T-cell (primary cell): ENCODE measurements around the gene CDHR2. TPM values are rescaled to one million over a fixed set of nuclear protein-coding genes. Genes with fewer than 3 reads are reported as not detected.
"Not testable (repeated sequence)": the region's sequence is repeated elsewhere in the genome, so short reads cannot be mapped to it uniquely, and the experiment has no call there.

Source experiments
- ATAC-seq, 4 experiments: fragments of 200-7000 bp in 3 of 4; fragments of 150-1000 bp in 1 of 4; cut with Tn5 transposase; replicated peaks in 1 of 4; 1 replicate in 3 of 4; 2 replicates in 1 of 4; pipeline ENCODE4 v1.10.0; 2021; ENCODE audit warnings: moderate library complexity in 3 of 4, mild to moderate bottlenecking in 2 of 4, moderate number of reproducible peaks in 1 of 4
- CTCF ChIA-PET, 2 donors: fragments of 300-600 bp; sonication (Branson Sonifier 250); formaldehyde crosslinking; loops; one replicate each; lab custom pipeline; 2022; ENCODE audit warnings: antibody characterized with exemption in 2 of 2; lab: Charles Lee
- POLR2A ChIA-PET, 2 donors: fragments of 300-600 bp; sonication (Branson Sonifier 250); formaldehyde crosslinking; loops; one replicate each; lab custom pipeline; 2022; ENCODE audit warnings: antibody characterized with exemption in 2 of 2; lab: Charles Lee
- DNase-seq, 35 experiments: peaks; one replicate each; pipeline versions ENCODE4 v3.0.0 to v3.0.0-alpha.2; 2013 to 2023
- H3K27ac ChIP-seq: one replicate; pipeline ENCODE4 v1.5.1; 2013; ENCODE audit warnings: low read length
- H3K27me3 ChIP-seq, 2 experiments: replicated peaks in 1 of 2; 1 replicate in 1 of 2; 2 replicates in 1 of 2; pipeline versions ENCODE4 v1.6.1 to v1.7.0; 2013; ENCODE audit warnings: low read length in 1 of 2, mixed read lengths in 1 of 2; ENCODE audit not compliant: control insufficient read depth in 2 of 2, insufficient read depth in 2 of 2; ENCODE audit errors: extremely low read depth in 1 of 2
- H3K36me3 ChIP-seq, 2 donors: 1 replicate in 1 of 2; 2 replicates in 1 of 2; pipeline versions ENCODE4 v1.6.1 to v1.7.0; 2013; ENCODE audit warnings: low read length in 1 of 2; ENCODE audit not compliant: control insufficient read depth in 2 of 2, insufficient read depth in 1 of 2; ENCODE audit errors: extremely low read depth in 1 of 2
- H3K4me1 ChIP-seq, 2 experiments: 1 replicate in 1 of 2; 2 replicates in 1 of 2; pipeline versions ENCODE4 v1.6.1 to v1.7.0; 2013; ENCODE audit warnings: low read length in 2 of 2, mixed read lengths in 1 of 2; ENCODE audit not compliant: insufficient read depth in 2 of 2, control insufficient read depth in 1 of 2; ENCODE audit errors: extremely low read depth in 1 of 2
- H3K4me3 ChIP-seq, 2 donors: 1 replicate in 1 of 2; 2 replicates in 1 of 2; pipeline versions ENCODE4 v1.5.1 to v1.7.0; 2013; ENCODE audit warnings: mild to moderate bottlenecking in 2 of 2, low read length in 1 of 2, moderate library complexity in 1 of 2; ENCODE audit not compliant: control insufficient read depth in 1 of 2; ENCODE audit errors: extremely low read depth in 1 of 2
- H3K9me3 ChIP-seq: 2 replicates; pipeline ENCODE4 v1.7.0; 2013
- H3K27ac Mint-ChIP-seq, 2 donors: one replicate each; pipeline ENCODE4 v1.8.0; 2020 to 2021; ENCODE audit warnings: mild to moderate bottlenecking in 2 of 2, mixed read lengths in 2 of 2
- H3K27me3 Mint-ChIP-seq, 2 donors: one replicate each; pipeline ENCODE4 v1.8.0; 2021 to 2022; ENCODE audit warnings: mixed read lengths in 2 of 2
- H3K36me3 Mint-ChIP-seq: one replicate; pipeline ENCODE4 v1.8.0; 2021; ENCODE audit warnings: mixed read lengths
- H3K4me1 Mint-ChIP-seq, 3 donors: one replicate each; pipeline ENCODE4 v1.8.0; 2020 to 2022; ENCODE audit warnings: mixed read lengths in 3 of 3, mild to moderate bottlenecking in 1 of 3
- H3K4me3 Mint-ChIP-seq, 3 donors: one replicate each; pipeline ENCODE4 v1.8.0; 2020 to 2022; ENCODE audit warnings: mild to moderate bottlenecking in 3 of 3, mixed read lengths in 3 of 3, moderate library complexity in 3 of 3
- H3K9me3 Mint-ChIP-seq, 3 donors: one replicate each; pipeline ENCODE4 v1.8.0; 2020 to 2022; ENCODE audit warnings: mixed read lengths in 3 of 3
- WGBS: methylation state at CpG from one replicate; pipeline ENCODE4 v1.1.5; 2013; ENCODE audit warnings: missing lambda C conversion rate; ENCODE audit not compliant: insufficient coverage; 5-methylcytosine and 5-hydroxymethylcytosine counted together
- total RNA-seq, 35 experiments: library from RNA in 6 of 35; stranded (reverse) in 6 of 35; fragments of 120-200 nt in 1 of 35; gene quantifications; one replicate each; pipeline versions ENCODE4 v1.2.1 to v1.2.4 and lab custom pipeline; 2013 to 2026

The CDHR2 gene
- total RNA-seq, 5 donors from 2014 or later (not counting 1 experiment from before 2014, with no cell fraction given): 1.6 to 3.1 (median 2.8) TPM

- H3K27ac Mint-ChIP-seq: peak overlapping the region; percentile 75 to 78
- no peaks in the 10 kb centered on the region for H3K36me3 ChIP-seq
- H3K9me3 ChIP-seq: no peaks in the 10 kb centered on the region
- H3K9me3 Mint-ChIP-seq: no peaks in the 10 kb centered on the region
- ATAC-seq (peak; percentile 87 to 91 (median 90)), DNase-seq (peak; percentile 21 to 82 (median 51))
- no peak overlapping the region for H3K27ac ChIP-seq
- peaks cover 5 to 7% (median 5%) of the 10 kb centered on the region in 3 donors for H3K4me1 Mint-ChIP-seq
- POLR2A ChIA-PET: no interaction called here
- H3K4me3 Mint-ChIP-seq: peak overlapping the region; percentile 64 to 75 (median 74)
- H3K27me3 Mint-ChIP-seq: peaks cover 0 to 3% of the 10 kb centered on the region in 2 donors
- peak overlapping the region; percentile 38 to 48 for H3K4me3 ChIP-seq
- peaks cover 5 to 16% of the 10 kb centered on the region in 2 experiments for H3K27me3 ChIP-seq
- CTCF ChIA-PET: interaction anchor here (0.6 to 1.3 kb wide), 5 partner anchors 59 to 933 kb away, joined by 3 to 7 read pairs (median 3); partner anchors contain the start of gene RNF44 (in 1 of the 2)
- H3K4me1 ChIP-seq: peaks cover 0 to 13% of the 10 kb centered on the region in 2 experiments
- 1% methylated on average over 98 of the region's 98 CpGs for WGBS
- H3K36me3 Mint-ChIP-seq: no peaks in the 10 kb centered on the region
Observed at GRCh38 chr5:176596689-176597416, 47.7 kb downstream of the CDHR2 start.

GRCh38 chr5:176597417-176598389 is 48.6 kb downstream of the CDHR2 start:
- Mint-ChIP-seq H3K27me3 (peaks cover 0 to 3% of the 10 kb centered on the region in 2 donors), H3K9me3 (no peaks in the 10 kb centered on the region), H3K36me3 (no peaks in the 10 kb centered on the region), H3K4me1 (peaks cover 5 to 7% (median 5%) of the 10 kb centered on the region in 3 donors), H3K4me3 (peak overlapping the region; percentile 41 to 63 (median 43)), H3K27ac (no peak overlapping the region)
- H3K9me3 ChIP-seq: no peaks in the 10 kb centered on the region
- ChIA-PET CTCF (interaction anchor here (0.6 to 1.2 kb wide), 3 partner anchors 60 to 868 kb away, joined by 3 to 7 read pairs (median 6); partner anchors contain the start of gene RNF44 (in 1 of the 2)), POLR2A (no interaction called here)
- 58% methylated on average over 47 of the region's 47 CpGs for WGBS
- H3K27ac ChIP-seq: no peak overlapping the region
- H3K36me3 ChIP-seq: no peaks in the 10 kb centered on the region
- H3K27me3 ChIP-seq: peaks cover 5 to 16% of the 10 kb centered on the region in 2 experiments
- DNase-seq (peak in 1 of 35 experiments; percentile 13), ATAC-seq (no peak)
- peaks cover 0 to 13% of the 10 kb centered on the region in 2 experiments for H3K4me1 ChIP-seq
- H3K4me3 ChIP-seq: peak overlapping the region in 1 of 2 donors; percentile 48

- H3K36me3 ChIP-seq, H3K27ac Mint-ChIP-seq, H3K4me3 ChIP-seq, H3K4me3 Mint-ChIP-seq, H3K27me3 ChIP-seq, H3K9me3 ChIP-seq, H3K9me3 Mint-ChIP-seq, ATAC-seq, DNase-seq, POLR2A ChIA-PET, H3K27ac ChIP-seq, H3K4me1 Mint-ChIP-seq, H3K36me3 Mint-ChIP-seq, H3K27me3 Mint-ChIP-seq: not testable (repeated sequence)
- WGBS: 82% methylated on average over 18 of the region's 19 CpGs
- CTCF ChIA-PET: interaction anchor here in 1 of 2 donors (0.5 kb wide), 1 partner anchor 183 kb away, joined by 6 read pairs; the partner anchor contains the start of gene CLTB
- H3K4me1 ChIP-seq: peaks cover 0 to 13% of the 10 kb centered on the region in 2 experiments
Observed at GRCh38 chr5:176599749-176600430, 50.7 kb downstream of the CDHR2 start.

- no peaks in the 10 kb centered on the region for H3K9me3 ChIP-seq
- H3K36me3 Mint-ChIP-seq: no peaks in the 10 kb centered on the region
- H3K36me3 ChIP-seq: no peaks in the 10 kb centered on the region
- H3K4me3 ChIP-seq: no peak overlapping the region
- no peaks in the 10 kb centered on the region for H3K9me3 Mint-ChIP-seq
- DNase-seq: no peak
- peaks cover 0 to 3% of the 10 kb centered on the region in 2 donors for H3K27me3 Mint-ChIP-seq
- peaks cover 0 to 5% of the 10 kb centered on the region in 2 experiments for H3K27me3 ChIP-seq
- H3K4me1 ChIP-seq: peaks cover 0 to 5% of the 10 kb centered on the region in 2 experiments
- 83% methylated on average over 10 of the region's 12 CpGs for WGBS
- H3K27ac Mint-ChIP-seq: no peak overlapping the region
- no peak overlapping the region for H3K4me3 Mint-ChIP-seq
- ChIA-PET CTCF (no interaction called here), POLR2A (no interaction called here)
- ATAC-seq: no peak
- H3K27ac ChIP-seq: no peak overlapping the region
- no peaks in the 10 kb centered on the region for H3K4me1 Mint-ChIP-seq
Observed at GRCh38 chr5:176601901-176602482, 52.9 kb downstream of the CDHR2 start.

GRCh38 chr5:176603091-176603490 is 53.9 kb downstream of the CDHR2 start:
- no peaks in the 10 kb centered on the region for H3K36me3 Mint-ChIP-seq
- Histone ChIP-seq H3K4me1 (no peaks in the 10 kb centered on the region), H3K9me3 (no peaks in the 10 kb centered on the region), H3K4me3 (no peak overlapping the region), H3K36me3 (no peaks in the 10 kb centered on the region), H3K27me3 (peaks cover 0 to 5% of the 10 kb centered on the region in 2 experiments), H3K27ac (no peak overlapping the region)
- ChIA-PET POLR2A (no interaction called here), CTCF (no interaction called here)
- ATAC-seq: no peak
- no peak overlapping the region for H3K27ac Mint-ChIP-seq
- H3K27me3 Mint-ChIP-seq: peaks cover 0 to 3% of the 10 kb centered on the region in 2 donors
- no peaks in the 10 kb centered on the region for H3K4me1 Mint-ChIP-seq
- H3K9me3 Mint-ChIP-seq: no peaks in the 10 kb centered on the region
- WGBS: 17% methylated on average over 1 of the region's 2 CpGs
- no peak overlapping the region for H3K4me3 Mint-ChIP-seq
- no peak for DNase-seq
